C4-2B (cell line): ENCODE data around the gene SOCS2.

Experiments used
- CTCF ChIP-seq: fragments of 450-650 bp; conservative IDR thresholded peaks from 2 replicates; pipeline ENCODE4 v1.5.1; 2017; ENCODE audit warnings: mild to moderate bottlenecking
- ZFX ChIP-seq: fragments of 450-650 bp; IDR thresholded peaks from 2 replicates; pipeline ENCODE4 v1.6.1; 2017

GRCh38 chr12:93573552-93574223 is 1.2 kb downstream of the SOCS2 start:
- no peak for TF ChIP-seq CTCF
- no peak for TF ChIP-seq ZFX
